ENCODE results near the gene ZBTB12.

- TF ChIP-seq POLR2AphosphoS5 (IDR thresholded peaks at IDR 0.05; ENCODE audit: borderline replicate concordance, low read depth, low read length) (no peak), EZH2 (IDR thresholded peaks at IDR 0.05) (no peak), FOXP2 (optimal IDR thresholded peaks at IDR 0.05; ENCODE audit: control extremely low read depth, extremely low read length, insufficient read depth) (no peak)
Observed at GRCh38 chr6:31884528-31885035, 17.3 kb downstream of the ZBTB12 start.

Data from SK-N-MC (cell line).